ENCODE results near the gene ARHGDIA. TPM values are rescaled to one million over a fixed set of nuclear protein-coding genes. Genes with fewer than 3 reads are reported as not detected.

The ARHGDIA gene
- total RNA-seq, 1 experiment from 2014 or later, result 247 TPM

DNA sequence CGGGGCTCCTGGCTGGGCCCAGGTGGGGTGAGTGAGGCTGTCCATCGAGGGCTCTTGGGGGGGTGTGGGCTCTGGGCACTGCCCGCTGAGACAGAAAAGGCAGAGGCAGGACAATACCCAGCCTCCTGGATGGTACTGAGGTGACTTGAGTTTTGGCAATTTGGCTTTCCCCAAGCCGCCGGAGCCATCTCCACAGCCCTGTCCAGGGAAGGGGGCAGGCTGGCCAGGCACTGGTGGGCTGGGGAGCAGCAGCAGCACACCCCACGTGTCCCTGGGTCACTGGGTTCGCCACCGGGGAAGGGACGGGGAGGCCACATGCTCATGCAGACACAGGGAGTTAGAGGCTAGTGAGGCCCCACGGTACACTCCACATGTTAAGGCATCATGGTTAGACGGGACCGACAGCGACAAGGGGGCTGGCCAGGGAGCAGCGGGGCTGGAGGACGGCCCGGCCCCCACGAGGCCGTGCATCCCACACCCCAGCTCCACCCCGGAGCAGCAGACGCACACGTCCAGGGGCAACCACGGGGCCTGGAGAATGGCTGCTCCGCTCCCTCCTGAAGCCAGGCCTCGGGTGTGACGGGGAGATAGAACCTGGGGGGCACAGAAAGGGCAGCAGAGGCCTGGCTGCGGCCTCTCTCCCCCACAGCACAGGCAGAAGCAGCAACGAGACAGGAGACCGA is 3.0 kb downstream of the ARHGDIA start:
- CTCF ChIA-PET, result interaction anchor here (1.1 to 2.3 kb wide), 4 partner anchors 9 to 152 kb away, joined by 4 to 12 read pairs (median 8); partner anchors contain the start of gene PCYT2
- ATAC-seq, result no peak
- no peak for TF ChIP-seq SOX15 (CRISPR knock-in tag; IDR thresholded peaks at IDR 0.05)
- TF ChIP-seq NR1H2 (CRISPR knock-in tag; IDR thresholded peaks at IDR 0.05), result no peak
- no peak for TF ChIP-seq HMGA2 (CRISPR knock-in tag; IDR thresholded peaks at IDR 0.05)
- no peak for TF ChIP-seq JAZF1 (CRISPR knock-in tag; IDR thresholded peaks at IDR 0.05)
- TF ChIP-seq IRF1 (CRISPR knock-in tag; IDR thresholded peaks at IDR 0.05), result peak; percentile 13; the same call in 1 of the 2 replicates
- no peak for TF ChIP-seq FOXJ3 (CRISPR knock-in tag; IDR thresholded peaks at IDR 0.05; ENCODE audit: borderline replicate concordance)
- TF ChIP-seq, protein P1, sequence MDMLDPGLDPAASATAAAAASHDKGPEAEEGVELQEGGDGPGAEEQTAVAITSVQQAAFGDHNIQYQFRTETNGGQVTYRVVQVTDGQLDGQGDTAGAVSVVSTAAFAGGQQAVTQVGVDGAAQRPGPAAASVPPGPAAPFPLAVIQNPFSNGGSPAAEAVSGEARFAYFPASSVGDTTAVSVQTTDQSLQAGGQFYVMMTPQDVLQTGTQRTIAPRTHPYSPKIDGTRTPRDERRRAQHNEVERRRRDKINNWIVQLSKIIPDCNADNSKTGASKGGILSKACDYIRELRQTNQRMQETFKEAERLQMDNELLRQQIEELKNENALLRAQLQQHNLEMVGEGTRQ (CRISPR knock-in tag; IDR thresholded peaks at IDR 0.05), result no peak
- no peak for TF ChIP-seq FOXK1 (CRISPR knock-in tag; IDR thresholded peaks at IDR 0.05)
- no peak; the same call in 1 of the 2 replicates for TF ChIP-seq ZNF219 (CRISPR knock-in tag; IDR thresholded peaks at IDR 0.05; ENCODE audit: borderline replicate concordance)
- TF ChIP-seq, protein P2, sequence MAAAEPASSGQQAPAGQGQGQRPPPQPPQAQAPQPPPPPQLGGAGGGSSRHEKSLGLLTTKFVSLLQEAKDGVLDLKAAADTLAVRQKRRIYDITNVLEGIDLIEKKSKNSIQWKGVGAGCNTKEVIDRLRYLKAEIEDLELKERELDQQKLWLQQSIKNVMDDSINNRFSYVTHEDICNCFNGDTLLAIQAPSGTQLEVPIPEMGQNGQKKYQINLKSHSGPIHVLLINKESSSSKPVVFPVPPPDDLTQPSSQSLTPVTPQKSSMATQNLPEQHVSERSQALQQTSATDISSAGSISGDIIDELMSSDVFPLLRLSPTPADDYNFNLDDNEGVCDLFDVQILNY (CRISPR knock-in tag; IDR thresholded peaks at IDR 0.05), result peak; percentile 22; the same call in 1 of the 2 replicates
- peak; percentile 77; the same call in 1 of the 2 replicates for TF ChIP-seq NFE2L1 (CRISPR knock-in tag; IDR thresholded peaks at IDR 0.05)
- TF ChIP-seq MXD4 (CRISPR knock-in tag; IDR thresholded peaks at IDR 0.05; ENCODE audit: borderline replicate concordance), result no peak
- peak; percentile 65; the same call in 1 of the 2 replicates for TF ChIP-seq ZNF416 (CRISPR knock-in tag; IDR thresholded peaks at IDR 0.05)
- TF ChIP-seq ARID4B (CRISPR knock-in tag; IDR thresholded peaks at IDR 0.05; ENCODE audit: borderline replicate concordance), result 0 out of 2 replicates have a peak, but pooled peaks have one; percentile 57
- TF ChIP-seq PRDM15 (CRISPR knock-in tag; IDR thresholded peaks at IDR 0.05), result no peak; the same call in 1 of the 2 replicates
- TF ChIP-seq RORB (CRISPR knock-in tag; IDR thresholded peaks at IDR 0.05), result no peak
- TF ChIP-seq GABPB1 (CRISPR knock-in tag; IDR thresholded peaks at IDR 0.05), result peak; percentile 36; the same call in 1 of the 2 replicates
- no peak for TF ChIP-seq ZNF232 (CRISPR knock-in tag; IDR thresholded peaks at IDR 0.05)
- TF ChIP-seq ZNF138 (CRISPR knock-in tag; conservative IDR thresholded peaks at IDR 0.05), result no peak
- TF ChIP-seq, protein P3, sequence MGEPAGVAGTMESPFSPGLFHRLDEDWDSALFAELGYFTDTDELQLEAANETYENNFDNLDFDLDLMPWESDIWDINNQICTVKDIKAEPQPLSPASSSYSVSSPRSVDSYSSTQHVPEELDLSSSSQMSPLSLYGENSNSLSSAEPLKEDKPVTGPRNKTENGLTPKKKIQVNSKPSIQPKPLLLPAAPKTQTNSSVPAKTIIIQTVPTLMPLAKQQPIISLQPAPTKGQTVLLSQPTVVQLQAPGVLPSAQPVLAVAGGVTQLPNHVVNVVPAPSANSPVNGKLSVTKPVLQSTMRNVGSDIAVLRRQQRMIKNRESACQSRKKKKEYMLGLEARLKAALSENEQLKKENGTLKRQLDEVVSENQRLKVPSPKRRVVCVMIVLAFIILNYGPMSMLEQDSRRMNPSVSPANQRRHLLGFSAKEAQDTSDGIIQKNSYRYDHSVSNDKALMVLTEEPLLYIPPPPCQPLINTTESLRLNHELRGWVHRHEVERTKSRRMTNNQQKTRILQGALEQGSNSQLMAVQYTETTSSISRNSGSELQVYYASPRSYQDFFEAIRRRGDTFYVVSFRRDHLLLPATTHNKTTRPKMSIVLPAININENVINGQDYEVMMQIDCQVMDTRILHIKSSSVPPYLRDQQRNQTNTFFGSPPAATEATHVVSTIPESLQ (CRISPR knock-in tag; IDR thresholded peaks at IDR 0.05), result 0 out of 2 replicates have a peak, but pooled peaks have one; percentile 16
- TF ChIP-seq JUN (CRISPR knock-in tag; IDR thresholded peaks at IDR 0.05), result no peak
- no peak for TF ChIP-seq ATF1 (CRISPR knock-in tag; IDR thresholded peaks at IDR 0.05)
- no peak for TF ChIP-seq FOXP4 (CRISPR knock-in tag; IDR thresholded peaks at IDR 0.05)

More for the DNA sequence above, 3.0 kb downstream of the ARHGDIA start:
- H3K4me1 Mint-ChIP-seq, result peaks cover 23% of the 10 kb centered on the region
- H3K9me3 Mint-ChIP-seq, result no peaks in the 10 kb centered on the region
- POLR2A ChIA-PET, result interaction anchor here (1.0 to 2.6 kb wide), 2 partner anchors 56 to 165 kb away, joined by 4 to 7 read pairs; partner anchors contain the start of gene MRPL12
- no peaks in the 10 kb centered on the region; the same call in 1 of the 2 replicates for H3K27me3 Mint-ChIP-seq (ENCODE audit: low read depth)
- H3K4me3 Mint-ChIP-seq, result no peak overlapping the region
- no peak for DNase-seq (ENCODE audit: low spot score)
- peak overlapping the region; percentile 72 for H3K27ac Mint-ChIP-seq
- H3K36me3 Mint-ChIP-seq, result peaks cover 10% of the 10 kb centered on the region
